T47D (cell line): Measurements from ENCODE around the gene TM7SF2.

Experiments used
- DNase-seq, 2 experiments: peaks; one replicate each; pipeline versions ENCODE4 v3.0.0 to v3.0.0-alpha.2; 2011 to 2012; ENCODE audit warnings: low read depth in 1 of 2, low spot score in 1 of 2
- JUND ChIP-seq: IDR thresholded peaks from 2 replicates; pipeline ENCODE4 v1.6.1; 2012; ENCODE audit warnings: low read depth
- in situ Hi-C: cut with HindIII; loops from 2 replicates; pipeline ENCODE4 v1.10.0; 2016; ENCODE audit warnings: low sequenced_read_pairs, low pct_unique_long_range_greater_than_20kb

Gene TM7SF2

DNA sequence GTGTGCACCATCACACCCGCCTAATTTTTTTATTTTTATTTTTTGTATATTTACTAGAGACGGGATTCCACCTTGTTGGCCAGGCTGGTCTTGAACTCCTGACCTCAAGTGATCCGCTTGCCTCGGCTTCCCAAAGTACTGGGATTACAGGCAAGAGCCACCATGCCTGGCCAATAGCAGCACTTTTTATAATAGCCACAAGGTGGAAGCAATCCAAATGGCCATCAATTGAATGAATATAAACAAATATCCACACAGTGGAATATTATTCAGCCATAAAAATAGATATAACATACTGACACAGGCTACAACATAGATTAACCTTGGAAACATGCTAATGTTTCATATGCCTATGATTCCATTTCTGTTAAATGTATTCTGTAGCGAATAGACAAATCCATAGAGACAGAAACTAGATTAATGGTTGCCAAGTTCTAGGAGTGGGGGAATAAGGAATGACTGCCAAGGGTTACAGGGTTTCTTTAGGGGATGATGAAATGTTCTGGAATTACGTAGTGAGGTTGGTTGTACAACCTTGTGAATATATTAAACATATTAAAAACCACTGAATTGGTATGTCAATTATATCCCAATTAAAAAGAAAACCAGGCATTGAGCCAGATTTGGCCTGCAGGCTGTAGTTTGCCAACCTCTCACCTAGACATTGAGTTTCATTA is 10.9 kb upstream of the TM7SF2 start:
- in situ Hi-C loops, result no loop called here
- no peak for TF ChIP-seq JUND
- DNase-seq, result no peak

DNA sequence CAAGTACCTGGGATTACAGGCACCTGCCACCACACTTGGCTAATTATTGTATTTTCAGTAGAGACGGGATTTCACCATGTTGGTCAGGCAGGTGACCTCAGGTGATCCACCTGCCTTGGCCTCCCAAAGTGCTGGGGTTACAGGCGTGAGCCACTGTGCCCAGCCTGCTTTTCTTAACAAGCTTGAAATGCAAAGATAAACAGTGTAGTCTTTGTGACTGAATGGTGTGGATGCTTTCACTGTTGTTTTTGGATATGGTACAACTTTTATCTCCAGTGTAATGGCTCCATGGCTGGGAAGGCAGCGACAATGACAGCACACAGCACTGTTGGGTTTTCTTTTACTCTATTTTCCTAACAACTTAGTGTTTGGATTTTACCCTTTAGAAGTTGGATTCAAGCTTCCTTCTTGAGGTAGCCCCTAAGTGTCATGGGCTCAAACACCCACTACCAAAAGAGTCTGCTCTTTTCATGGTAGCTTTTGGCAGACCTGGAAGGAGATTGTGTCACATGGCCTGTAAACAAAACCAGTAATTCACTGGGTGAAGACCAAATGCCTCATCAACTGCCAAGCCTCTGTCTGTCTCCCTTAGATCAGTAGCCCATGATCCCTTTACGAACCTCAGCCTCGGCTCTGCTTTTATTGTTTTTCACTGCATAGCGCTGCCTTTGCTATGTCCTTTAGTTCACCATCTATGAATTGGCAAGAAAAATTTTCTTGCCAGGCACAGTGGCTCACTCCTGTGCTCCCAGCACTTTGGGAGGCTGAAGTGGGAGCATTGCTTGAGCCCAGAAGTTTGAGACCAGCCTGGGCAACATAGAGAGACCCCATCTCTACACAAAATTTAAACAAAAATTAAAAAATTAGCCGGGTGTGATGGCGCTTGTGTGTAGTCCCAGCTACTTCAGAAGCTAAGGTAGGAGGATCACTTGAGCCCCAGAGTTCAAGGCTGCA is 9.3 kb upstream of the TM7SF2 start:
- peak in 1 of 2 experiments; percentile 86 for DNase-seq
- no peak for TF ChIP-seq JUND
- in situ Hi-C loops, result no loop called here

DNA sequence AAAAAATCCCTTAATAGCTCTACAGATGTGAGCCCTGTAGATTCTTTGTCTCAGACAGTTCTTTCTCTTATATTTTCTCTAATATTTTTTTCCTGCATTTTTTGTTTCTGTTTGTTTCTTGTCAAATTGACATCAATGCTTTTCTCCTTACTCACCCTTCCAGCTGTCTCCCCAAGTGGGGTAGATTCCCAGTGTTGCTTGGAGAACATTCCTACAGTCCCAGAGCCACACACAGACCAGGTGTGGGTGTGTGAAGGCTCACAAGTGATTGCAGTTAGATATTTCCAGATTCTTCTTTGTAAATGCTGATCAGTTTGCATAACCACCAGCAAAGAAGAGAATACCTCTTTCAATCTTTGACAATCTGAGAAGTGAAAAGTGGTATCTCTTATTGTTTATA is 8.2 kb upstream of the TM7SF2 start:
- TF ChIP-seq JUND, result no peak
- DNase-seq, result no peak
- in situ Hi-C loops, result no loop called here

DNA sequence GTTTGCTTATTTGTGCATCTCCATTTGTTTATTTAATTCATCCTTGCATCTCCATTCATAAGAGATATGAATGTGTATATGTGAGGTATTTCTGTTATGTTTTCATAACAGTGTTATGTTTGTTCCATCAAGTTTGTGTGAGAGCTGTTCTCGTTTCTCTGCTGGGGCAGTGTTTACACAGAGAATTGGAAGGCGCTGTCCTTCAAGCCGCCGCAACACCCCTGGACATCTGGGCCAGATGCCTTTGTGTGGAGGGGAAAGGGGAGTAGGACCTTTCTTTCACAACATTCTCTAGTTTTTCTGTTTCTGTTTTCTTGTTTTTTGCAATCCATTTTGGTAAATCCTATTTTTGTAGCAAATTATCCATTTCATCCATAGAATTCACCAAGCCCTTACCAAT is 7.0 kb upstream of the TM7SF2 start:
- DNase-seq, result no peak
- no peak for TF ChIP-seq JUND
- in situ Hi-C loops, result no loop called here

DNA sequence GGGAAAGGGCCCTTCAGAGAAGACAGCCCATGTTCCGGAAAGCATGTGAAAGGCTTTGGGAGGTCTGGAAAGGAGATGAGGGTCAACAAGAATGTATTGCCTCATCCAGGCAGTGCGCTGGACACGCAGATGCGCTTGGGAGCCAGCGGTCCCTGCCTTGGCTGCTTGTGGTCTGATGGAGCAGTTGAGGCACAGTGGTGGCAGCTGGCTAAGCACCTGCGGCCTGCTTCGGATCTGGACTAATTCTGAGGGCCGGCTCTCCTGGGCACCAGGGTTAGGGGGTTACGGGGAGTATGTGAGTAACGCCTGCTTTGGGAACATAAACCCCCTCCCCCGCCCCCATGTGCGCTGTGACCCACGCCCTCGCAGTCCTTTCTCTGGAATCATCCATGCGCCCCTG is 4.6 kb upstream of the TM7SF2 start:
- in situ Hi-C loops, result no loop called here
- no peak for DNase-seq
- TF ChIP-seq JUND, result no peak

DNA sequence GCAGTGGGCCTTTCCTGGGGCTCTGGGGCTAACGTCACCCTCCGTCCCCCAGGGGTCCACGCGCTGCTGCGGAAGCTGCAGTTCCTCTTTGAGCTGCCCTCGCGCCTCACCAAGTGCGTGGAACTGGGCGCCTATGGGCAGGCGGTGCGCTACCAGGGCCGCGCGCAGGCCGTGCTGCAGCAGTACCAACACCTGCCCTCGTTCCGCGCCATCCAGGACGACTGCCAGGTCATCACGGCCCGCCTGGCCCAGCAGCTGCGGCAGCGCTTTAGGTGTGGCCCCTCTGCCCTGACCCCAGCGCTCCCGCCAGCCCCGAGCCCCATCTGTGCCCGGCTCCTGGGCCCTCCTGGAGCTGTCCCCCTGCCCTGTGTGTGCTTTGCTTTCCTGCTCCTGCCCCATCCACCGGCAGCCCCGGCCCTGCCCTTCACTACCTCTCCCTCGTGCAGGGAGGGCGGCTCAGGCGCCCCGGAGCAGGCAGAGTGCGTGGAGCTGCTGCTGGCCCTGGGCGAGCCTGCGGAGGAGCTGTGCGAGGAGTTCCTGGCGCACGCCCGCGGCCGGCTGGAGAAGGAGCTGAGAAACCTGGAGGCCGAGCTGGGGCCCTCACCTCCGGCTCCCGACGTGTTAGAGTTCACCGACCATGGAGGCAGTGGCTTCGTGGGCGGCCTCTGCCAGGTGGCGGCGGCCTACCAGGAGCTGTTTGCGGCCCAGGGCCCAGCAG is 3.8 kb upstream of the TM7SF2 start:
- no peak for TF ChIP-seq JUND
- no peak for DNase-seq
- in situ Hi-C loops, result no loop called here

DNA sequence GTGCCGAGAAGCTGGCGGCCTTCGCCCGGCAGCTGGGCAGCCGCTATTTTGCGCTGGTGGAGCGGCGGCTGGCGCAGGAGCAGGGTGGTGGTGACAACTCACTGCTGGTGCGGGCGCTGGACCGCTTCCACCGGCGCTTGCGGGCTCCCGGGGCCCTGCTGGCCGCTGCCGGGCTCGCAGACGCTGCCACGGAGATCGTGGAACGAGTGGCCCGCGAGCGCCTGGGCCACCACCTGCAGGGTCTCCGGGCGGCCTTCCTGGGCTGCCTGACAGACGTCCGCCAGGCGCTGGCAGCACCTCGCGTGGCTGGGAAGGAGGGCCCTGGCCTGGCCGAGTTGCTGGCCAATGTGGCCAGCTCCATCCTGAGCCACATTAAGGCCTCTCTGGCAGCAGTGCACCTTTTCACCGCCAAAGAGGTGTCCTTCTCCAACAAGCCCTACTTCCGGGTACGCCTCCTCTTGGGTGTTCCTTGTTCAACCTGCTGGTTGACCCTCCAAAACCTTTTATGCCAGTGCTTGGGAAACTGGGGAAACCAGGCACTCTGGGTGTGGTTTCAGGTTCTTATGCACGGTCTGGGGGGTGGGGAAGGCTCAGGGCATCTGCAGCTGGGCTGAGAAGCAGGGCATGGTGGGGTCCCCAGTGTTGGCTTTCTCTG is 3.1 kb upstream of the TM7SF2 start:
- TF ChIP-seq JUND, result no peak
- DNase-seq, result peak; percentile 81 to 98
- in situ Hi-C loops, result no loop called here

DNA sequence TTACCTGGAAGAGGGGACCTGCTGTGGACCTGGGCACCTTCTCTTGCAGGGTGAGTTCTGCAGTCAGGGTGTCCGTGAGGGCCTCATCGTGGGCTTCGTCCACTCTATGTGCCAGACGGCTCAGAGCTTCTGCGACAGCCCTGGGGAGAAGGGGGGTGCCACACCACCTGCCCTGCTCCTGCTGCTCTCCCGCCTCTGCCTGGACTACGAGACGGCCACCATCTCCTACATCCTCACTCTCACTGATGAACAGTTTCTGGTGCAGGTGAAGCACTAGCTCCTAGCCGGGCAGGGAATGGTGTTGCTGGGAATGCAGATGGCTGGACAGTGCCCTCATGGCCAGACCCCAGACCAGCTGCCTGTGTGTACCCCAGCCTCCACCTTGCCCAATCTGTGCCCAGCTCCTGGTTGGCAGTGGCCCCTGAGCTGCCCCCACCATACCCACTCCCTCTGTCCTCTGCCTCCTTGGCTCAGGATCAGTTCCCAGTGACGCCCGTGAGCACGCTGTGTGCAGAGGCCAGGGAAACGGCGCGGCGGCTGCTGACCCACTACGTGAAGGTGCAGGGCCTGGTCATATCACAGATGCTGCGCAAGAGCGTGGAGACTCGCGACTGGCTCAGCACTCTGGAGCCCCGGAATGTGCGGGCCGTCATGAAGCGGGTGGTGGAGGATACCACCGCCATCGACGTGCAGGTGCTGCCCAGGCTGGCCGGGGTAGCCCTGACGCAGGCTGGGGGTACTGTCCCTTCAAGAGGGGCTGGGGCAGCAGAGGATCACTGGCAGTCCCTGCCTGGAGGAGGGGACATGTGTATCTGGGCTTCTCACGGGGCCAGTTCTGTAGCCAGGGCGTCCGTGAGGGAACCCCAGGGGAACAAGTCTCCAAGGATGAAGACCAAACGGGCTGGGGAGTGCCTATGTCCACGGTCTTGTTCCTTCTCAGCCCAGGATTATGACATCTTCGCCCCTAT is 2.2 kb upstream of the TM7SF2 start:
- in situ Hi-C loops, result no loop called here
- no peak for TF ChIP-seq JUND
- DNase-seq, result no peak

DNA sequence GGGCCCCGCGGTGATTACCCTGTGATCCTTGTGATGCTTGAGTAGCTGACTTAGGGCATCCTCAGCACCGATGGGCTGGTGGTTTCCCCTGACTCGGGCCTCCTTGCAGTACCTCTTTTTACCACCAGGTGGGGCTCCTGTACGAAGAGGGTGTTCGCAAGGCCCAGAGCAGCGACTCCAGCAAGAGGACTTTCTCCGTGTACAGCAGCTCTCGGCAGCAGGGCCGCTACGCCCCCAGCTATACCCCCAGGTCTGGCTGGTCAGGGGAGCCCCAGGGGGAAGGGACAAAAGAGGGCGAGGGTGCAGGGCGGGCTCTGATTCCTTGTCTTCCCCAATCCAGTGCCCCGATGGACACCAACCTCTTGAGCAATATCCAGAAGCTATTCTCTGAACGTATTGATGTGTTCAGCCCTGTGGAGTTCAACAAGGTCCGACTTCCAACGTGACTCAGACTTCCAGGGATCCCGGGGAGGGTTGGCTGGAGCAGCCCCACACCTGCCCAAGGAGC is 1.3 kb upstream of the TM7SF2 start:
- DNase-seq, result peak; percentile 89 to 91
- no peak for TF ChIP-seq JUND
- in situ Hi-C loops, result no loop called here

DNA sequence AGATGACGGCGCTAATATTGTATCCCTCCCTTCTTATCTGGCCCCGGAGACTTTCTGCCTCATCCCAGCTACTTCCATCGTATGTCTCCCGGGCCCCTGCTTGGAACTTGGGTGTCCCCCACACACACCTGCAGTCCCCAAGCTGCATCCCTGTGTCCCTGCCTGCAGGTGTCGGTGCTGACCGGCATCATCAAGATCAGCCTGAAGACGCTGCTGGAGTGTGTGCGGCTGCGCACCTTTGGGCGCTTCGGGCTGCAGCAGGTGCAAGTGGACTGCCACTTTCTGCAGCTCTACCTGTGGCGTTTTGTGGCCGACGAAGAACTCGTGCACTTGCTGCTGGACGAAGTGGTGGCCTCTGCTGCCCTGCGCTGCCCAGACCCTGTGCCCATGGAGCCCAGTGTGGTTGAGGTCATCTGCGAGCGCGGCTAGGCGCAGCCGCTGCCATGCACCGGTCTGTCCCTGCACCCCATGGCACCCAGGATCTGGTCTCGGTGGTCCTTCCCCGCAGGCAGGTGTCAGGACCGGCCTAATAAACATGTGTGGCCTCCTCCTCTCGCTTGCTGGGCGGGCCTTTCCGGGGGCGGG is 421 bp upstream of the TM7SF2 start:
- no peak for TF ChIP-seq JUND
- in situ Hi-C loops, result no loop called here
- no peak for DNase-seq

DNA sequence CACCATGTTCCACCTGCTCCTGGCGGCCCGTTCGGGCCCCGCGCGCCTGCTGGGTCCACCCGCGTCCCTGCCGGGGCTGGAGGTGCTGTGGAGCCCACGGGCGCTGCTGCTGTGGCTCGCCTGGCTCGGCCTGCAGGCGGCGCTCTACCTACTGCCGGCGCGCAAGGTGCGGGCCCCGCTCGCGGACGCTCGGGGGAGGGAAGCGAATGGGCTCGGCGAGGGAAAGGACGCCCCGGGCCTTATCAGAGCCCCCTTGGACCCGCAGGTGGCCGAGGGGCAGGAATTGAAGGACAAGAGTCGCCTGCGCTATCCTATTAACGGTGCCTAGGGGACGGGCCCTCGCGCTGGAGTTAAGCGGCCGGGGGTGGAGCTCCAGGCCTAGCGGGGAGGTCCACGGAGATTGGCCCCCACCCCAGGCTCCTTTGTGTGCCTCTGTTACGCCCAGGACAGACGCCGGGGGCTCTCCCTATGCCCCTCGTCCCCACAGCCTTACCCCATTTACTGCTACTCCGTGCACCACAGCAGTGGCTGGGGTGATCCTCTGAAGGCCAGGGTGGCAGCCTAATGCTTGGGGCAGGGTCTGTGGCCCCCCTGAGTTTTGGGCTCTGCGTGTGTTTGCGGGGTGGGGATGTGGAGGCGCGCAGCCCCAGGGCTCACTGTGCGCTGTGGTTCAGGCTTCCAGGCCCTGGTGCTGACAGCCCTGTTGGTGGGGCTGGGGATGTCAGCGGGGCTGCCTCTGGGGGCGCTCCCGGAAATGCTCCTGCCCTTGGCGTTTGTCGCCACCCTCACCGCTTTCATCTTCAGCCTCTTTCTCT is 1.1 kb downstream of the TM7SF2 start:
- peak; percentile 71 to 72 for DNase-seq
- TF ChIP-seq JUND, result no peak
- in situ Hi-C loops, result no loop called here
